H9 (cell line): ENCODE data around the gene WARS2. TPM values are rescaled to one million over a fixed set of nuclear protein-coding genes. Genes with fewer than 3 reads are reported as not detected.
A peak's percentile ranks its signal among the peaks of the same experiment; 100 is the strongest.

Experiments used
- DNase-seq: peaks from one replicate; pipeline ENCODE4 v3.0.0-alpha.2; 2017
- H2AFZ ChIP-seq: one replicate; pipeline ENCODE4 v1.6.1; 2013; ENCODE audit warnings: mild to moderate bottlenecking, low read length, control low read depth, moderate library complexity
- H2AK5ac ChIP-seq: 2 replicates; pipeline ENCODE4 v1.6.1; 2013; ENCODE audit warnings: low read length, control low read depth, mixed read lengths; ENCODE audit not compliant: insufficient read length
- H2BK120ac ChIP-seq: one replicate; pipeline ENCODE4 v1.6.1; 2013; ENCODE audit warnings: low read depth, mild to moderate bottlenecking, low read length, control low read depth, inconsistent platforms; ENCODE audit not compliant: poor library complexity, severe bottlenecking
- H2BK12ac ChIP-seq: 2 replicates; pipeline ENCODE4 v1.6.1; 2013; ENCODE audit warnings: low read length, control low read depth, mixed read lengths, low read depth; ENCODE audit not compliant: insufficient read length
- H2BK15ac ChIP-seq: 2 replicates; pipeline ENCODE4 v1.6.1; 2013; ENCODE audit warnings: low read depth, low read length, control low read depth
- H2BK20ac ChIP-seq: one replicate; pipeline ENCODE4 v1.6.1; 2013; ENCODE audit warnings: low read depth, mild to moderate bottlenecking, low read length, control low read depth, inconsistent platforms; ENCODE audit not compliant: poor library complexity, severe bottlenecking
- H2BK5ac ChIP-seq: 2 replicates; pipeline ENCODE4 v1.6.1; 2013; ENCODE audit warnings: low read length, control low read depth, mixed read lengths; ENCODE audit not compliant: insufficient read length
- H3K14ac ChIP-seq: 2 replicates; pipeline ENCODE4 v1.6.1; 2013; ENCODE audit warnings: low read length, control low read depth; ENCODE audit not compliant: insufficient read depth
- H3K18ac ChIP-seq: 2 replicates; pipeline ENCODE4 v1.6.1; 2013; ENCODE audit warnings: low read depth, mild to moderate bottlenecking, mixed read lengths, low read length, control low read depth; ENCODE audit not compliant: insufficient read length
- H3K23ac ChIP-seq: 2 replicates; pipeline ENCODE4 v1.6.1; 2013; ENCODE audit warnings: low read length, control low read depth, mixed read lengths, low read depth; ENCODE audit not compliant: insufficient read length
- H3K23me2 ChIP-seq: 2 replicates; pipeline ENCODE4 v1.6.1; 2013; ENCODE audit warnings: low read depth, mild to moderate bottlenecking, mixed read lengths, low read length, control low read depth; ENCODE audit not compliant: insufficient read length, poor library complexity, severe bottlenecking
- H3K27ac ChIP-seq: 2 replicates; pipeline ENCODE4 v1.5.1; 2013; ENCODE audit warnings: low read length, control low read depth, mixed read lengths, low read depth; ENCODE audit not compliant: insufficient read length
- H3K27me3 ChIP-seq: 2 replicates; pipeline ENCODE4 v1.6.1; 2013; ENCODE audit warnings: low read length, control low read depth, inconsistent platforms; ENCODE audit not compliant: insufficient read depth
- H3K4ac ChIP-seq: 2 replicates; pipeline ENCODE4 v1.6.1; 2013; ENCODE audit warnings: low read depth, mild to moderate bottlenecking, control low read depth, inconsistent platforms, low read length, moderate library complexity
- H3K4me1 ChIP-seq: 2 replicates; pipeline ENCODE4 v1.6.1; 2013; ENCODE audit warnings: low read length, control low read depth, inconsistent platforms; ENCODE audit not compliant: insufficient read depth
- H3K4me2 ChIP-seq: 2 replicates; pipeline ENCODE4 v1.6.1; 2013; ENCODE audit warnings: low read length, control low read depth, mixed read lengths; ENCODE audit not compliant: insufficient read length, insufficient read depth
- H3K56ac ChIP-seq: 2 replicates; pipeline ENCODE4 v1.6.1; 2013; ENCODE audit warnings: low read depth, mild to moderate bottlenecking, mixed read lengths, low read length, control low read depth; ENCODE audit not compliant: insufficient read length
- H3K79me1 ChIP-seq: 2 replicates; pipeline ENCODE4 v1.6.1; 2013; ENCODE audit warnings: low read depth, mild to moderate bottlenecking, moderate library complexity, low read length, control low read depth, inconsistent platforms; ENCODE audit not compliant: insufficient read depth, poor library complexity, severe bottlenecking
- H3K79me2 ChIP-seq: 2 replicates; pipeline ENCODE4 v1.6.1; 2013; ENCODE audit warnings: low read length, control low read depth, inconsistent platforms; ENCODE audit not compliant: insufficient read depth
- H3K9ac ChIP-seq: 2 replicates; pipeline ENCODE4 v1.6.1; 2013; ENCODE audit warnings: low read length, control low read depth, mixed read lengths; ENCODE audit not compliant: insufficient read length; ENCODE audit errors: extremely low read depth
- H3K9me3 ChIP-seq: one replicate; pipeline ENCODE4 v1.6.1; 2013; ENCODE audit warnings: low read depth, low read length, inconsistent platforms; ENCODE audit not compliant: control insufficient read depth
- H3T11ph ChIP-seq: one replicate; pipeline ENCODE4 v1.6.1; 2013; ENCODE audit warnings: mild to moderate bottlenecking, low read length, control low read depth, inconsistent platforms
- H4K20me1 ChIP-seq: one replicate; pipeline ENCODE4 v1.6.1; 2013; ENCODE audit not compliant: control insufficient read depth, insufficient read length, insufficient read depth
- H4K5ac ChIP-seq: 2 replicates; pipeline ENCODE4 v1.6.1; 2013; ENCODE audit warnings: low read depth, mild to moderate bottlenecking, mixed read lengths, low read length, control low read depth; ENCODE audit not compliant: insufficient read length
- H4K8ac ChIP-seq: replicated peaks from 2 replicates; pipeline ENCODE4 v1.6.1; 2013; ENCODE audit warnings: low read length, control low read depth, mixed read lengths, low read depth; ENCODE audit not compliant: insufficient read length
- H4K91ac ChIP-seq: 2 replicates; pipeline ENCODE4 v1.6.1; 2013; ENCODE audit warnings: low read depth, mild to moderate bottlenecking, moderate library complexity, mixed read lengths, low read length, control low read depth; ENCODE audit not compliant: insufficient read length
- H3K27ac Mint-ChIP-seq, 3 experiments: 2 replicates in 2 of 3; 3 replicates in 1 of 3; pipeline ENCODE4 v1.8.0; 2020 to 2021; ENCODE audit warnings: mixed read lengths in 3 of 3, mild to moderate bottlenecking in 1 of 3, moderate library complexity in 1 of 3
- H3K27me3 Mint-ChIP-seq: 2 replicates; pipeline ENCODE4 v1.8.0; 2021; ENCODE audit warnings: low read depth, mild to moderate bottlenecking, moderate library complexity, mixed read lengths
- H3K36me3 Mint-ChIP-seq, 3 experiments: 2 replicates in 2 of 3; 3 replicates in 1 of 3; pipeline ENCODE4 v1.8.0; 2020 to 2021; ENCODE audit warnings: low read depth in 3 of 3, mixed read lengths in 3 of 3; ENCODE audit not compliant: insufficient read depth in 1 of 3
- H3K4me1 Mint-ChIP-seq, 2 experiments: 2 replicates each; pipeline ENCODE4 v1.8.0; 2020; ENCODE audit warnings: mixed read lengths in 2 of 2
- H3K4me3 Mint-ChIP-seq, 2 experiments: 2 replicates in 1 of 2; 3 replicates in 1 of 2; pipeline ENCODE4 v1.8.0; 2020 to 2021; ENCODE audit warnings: mild to moderate bottlenecking in 2 of 2, mixed read lengths in 2 of 2, moderate library complexity in 1 of 2
- H3K9me3 Mint-ChIP-seq, 2 experiments: 2 replicates in 1 of 2; 3 replicates in 1 of 2; pipeline ENCODE4 v1.8.0; 2020; ENCODE audit warnings: mild to moderate bottlenecking in 2 of 2, mixed read lengths in 2 of 2, moderate library complexity in 1 of 2
- WGBS: extraction: QIAGEN DNeasy Blood & Tissue Kit; methylation state at CpG from one replicate; pipeline ENCODE4 v1.1.7; 2013; ENCODE audit warnings: missing lambda C conversion rate, low lambda C conversion rate, mixed read lengths; ENCODE audit not compliant: insufficient read length; ENCODE audit errors: extremely low coverage; 5-methylcytosine and 5-hydroxymethylcytosine counted together
- total RNA-seq: library from RNA; stranded (reverse); gene quantifications from 2 replicates; pipeline ENCODE4 v1.2.1, GENCODE V29; 2021
- TF ChIP-seq, protein P1 (sequence below): fragments of 200-600 bp; sonication (generic); conservative IDR thresholded peaks from 3 replicates; pipeline ENCODE4 v1.8.0; 2021; ENCODE audit warnings: antibody characterized with exemption, mild to moderate bottlenecking

WARS2 gene
- total RNA-seq, 1 experiment from 2014 or later, result 9.7 TPM

DNA sequence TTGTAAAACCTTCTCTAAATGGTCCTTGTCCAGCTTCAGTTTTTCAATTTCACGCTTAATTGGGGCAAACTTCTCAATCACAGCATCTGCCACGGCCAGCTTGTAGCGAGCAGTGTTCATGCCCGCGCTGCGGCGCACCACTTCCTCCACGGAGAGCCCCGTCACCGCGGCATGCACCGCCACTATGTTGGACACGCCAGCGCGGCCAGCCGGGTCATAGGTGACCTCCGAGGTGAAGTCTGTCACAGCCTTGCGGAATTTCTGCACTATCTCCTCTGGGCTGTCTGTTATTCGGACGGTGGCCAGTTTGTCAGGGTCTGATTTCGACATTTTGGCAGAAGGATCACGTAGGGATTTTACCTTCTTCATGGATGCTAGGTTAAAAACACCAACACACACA is 107.5 kb downstream of the WARS2 start:
- no peak overlapping the region for H3K9ac ChIP-seq
- no peak overlapping the region for H2BK120ac ChIP-seq
- no peak overlapping the region for H3K56ac ChIP-seq
- H3K14ac ChIP-seq, result 0 out of 2 replicates have a peak overlapping the region, but pooled peaks have one; percentile 35
- no peak overlapping the region for H3K23ac ChIP-seq
- Mint-ChIP-seq H3K36me3 (no peaks in the 10 kb centered on the region), H3K27ac (no peak overlapping the region), H3K9me3 (0 out of 5 replicates have a peak, but pooled peaks cover 0 to 3% of the 10 kb centered on the region in 2 experiments), H3K4me3 (no peak overlapping the region), H3K4me1 (no peaks in the 10 kb centered on the region), H3K27me3 (no peaks in the 10 kb centered on the region)
- no peak for DNase-seq
- no peaks in the 10 kb centered on the region for H3K79me1 ChIP-seq
- H3K4me2 ChIP-seq, result no peak overlapping the region
- no peak overlapping the region for H2BK20ac ChIP-seq
- H4K5ac ChIP-seq, result no peak overlapping the region
- no peak overlapping the region for H2AK5ac ChIP-seq
- no peak overlapping the region for H4K91ac ChIP-seq
- no peak overlapping the region for H2BK12ac ChIP-seq
- H4K8ac ChIP-seq, result no peak overlapping the region
- no peaks in the 10 kb centered on the region for H3K9me3 ChIP-seq
- no peak overlapping the region for H3K18ac ChIP-seq
- no peaks in the 10 kb centered on the region for H3K79me2 ChIP-seq
- TF ChIP-seq, protein P1, sequence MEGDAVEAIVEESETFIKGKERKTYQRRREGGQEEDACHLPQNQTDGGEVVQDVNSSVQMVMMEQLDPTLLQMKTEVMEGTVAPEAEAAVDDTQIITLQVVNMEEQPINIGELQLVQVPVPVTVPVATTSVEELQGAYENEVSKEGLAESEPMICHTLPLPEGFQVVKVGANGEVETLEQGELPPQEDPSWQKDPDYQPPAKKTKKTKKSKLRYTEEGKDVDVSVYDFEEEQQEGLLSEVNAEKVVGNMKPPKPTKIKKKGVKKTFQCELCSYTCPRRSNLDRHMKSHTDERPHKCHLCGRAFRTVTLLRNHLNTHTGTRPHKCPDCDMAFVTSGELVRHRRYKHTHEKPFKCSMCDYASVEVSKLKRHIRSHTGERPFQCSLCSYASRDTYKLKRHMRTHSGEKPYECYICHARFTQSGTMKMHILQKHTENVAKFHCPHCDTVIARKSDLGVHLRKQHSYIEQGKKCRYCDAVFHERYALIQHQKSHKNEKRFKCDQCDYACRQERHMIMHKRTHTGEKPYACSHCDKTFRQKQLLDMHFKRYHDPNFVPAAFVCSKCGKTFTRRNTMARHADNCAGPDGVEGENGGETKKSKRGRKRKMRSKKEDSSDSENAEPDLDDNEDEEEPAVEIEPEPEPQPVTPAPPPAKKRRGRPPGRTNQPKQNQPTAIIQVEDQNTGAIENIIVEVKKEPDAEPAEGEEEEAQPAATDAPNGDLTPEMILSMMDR, result no peak
- no peak overlapping the region for H3K4ac ChIP-seq
- H3K27ac ChIP-seq, result no peak overlapping the region
- H3K4me1 ChIP-seq, result no peaks in the 10 kb centered on the region
- no peak overlapping the region for H2BK15ac ChIP-seq
- no peaks in the 10 kb centered on the region; the same call in 1 of the 2 replicates for H3K27me3 ChIP-seq
- no peaks in the 10 kb centered on the region for H4K20me1 ChIP-seq
- no peak overlapping the region for H3T11ph ChIP-seq
- H2AFZ ChIP-seq, result no peak overlapping the region
- no peaks in the 10 kb centered on the region for H3K23me2 ChIP-seq
- WGBS, result no CpG with 5 or more reads among the region's 22 CpGs
- no peak overlapping the region for H2BK5ac ChIP-seq
